ENCODE measurements around the gene C8A.

The C8A gene

DNA sequence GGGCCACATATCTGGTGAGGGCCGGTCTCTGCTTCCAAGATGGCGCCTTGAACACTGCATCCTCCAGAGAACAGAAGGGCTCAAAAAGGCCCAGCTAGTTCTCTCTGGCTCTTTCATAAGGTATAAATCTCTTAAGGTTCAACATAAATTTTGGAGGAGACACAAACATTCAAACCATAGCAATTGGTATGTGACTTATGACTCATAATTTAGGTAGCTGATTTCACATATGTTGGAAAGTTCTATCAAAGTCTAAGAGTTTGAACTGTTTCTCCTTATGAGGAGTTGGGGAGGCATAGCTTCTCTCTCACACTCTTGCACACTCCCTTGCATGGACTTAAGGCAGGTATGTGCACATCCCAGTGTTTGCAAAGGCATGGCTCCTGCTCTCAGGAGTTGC lies 30.3 kb upstream of the C8A start:
- H3K4me3 ChIP-seq (ENCODE audit: low read length) = no peak overlapping the region
- H3K9ac ChIP-seq (ENCODE audit: low read depth, low read length) = no peak overlapping the region
- peaks cover 24% of the 10 kb centered on the region for H3K27me3 ChIP-seq (ENCODE audit: control insufficient read depth, insufficient read depth, low read length)
- H3K9me3 ChIP-seq (replicated peaks; ENCODE audit: low read length) = no peaks in the 10 kb centered on the region
- no peak overlapping the region for H3K4me2 ChIP-seq (ENCODE audit: low read length)
- H3K36me3 ChIP-seq (ENCODE audit: insufficient read depth, low read length) = no peaks in the 10 kb centered on the region
- H3K4me1 ChIP-seq (ENCODE audit: control insufficient read depth, insufficient read depth, low read length) = peaks cover 3% of the 10 kb centered on the region

GRCh38 chr1:56824938-56825337 lies 29.7 kb upstream of the C8A start:
- H3K9me3 ChIP-seq (replicated peaks; ENCODE audit: low read length) = no peaks in the 10 kb centered on the region
- peaks cover 3% of the 10 kb centered on the region for H3K4me1 ChIP-seq (ENCODE audit: control insufficient read depth, insufficient read depth, low read length)
- H3K36me3 ChIP-seq (ENCODE audit: insufficient read depth, low read length) = no peaks in the 10 kb centered on the region
- H3K4me2 ChIP-seq (ENCODE audit: low read length) = no peak overlapping the region
- no peak overlapping the region for H3K4me3 ChIP-seq (ENCODE audit: low read length)
- H3K9ac ChIP-seq (ENCODE audit: low read depth, low read length) = no peak overlapping the region
- H3K27me3 ChIP-seq (ENCODE audit: control insufficient read depth, insufficient read depth, low read length) = peaks cover 23% of the 10 kb centered on the region

DNA sequence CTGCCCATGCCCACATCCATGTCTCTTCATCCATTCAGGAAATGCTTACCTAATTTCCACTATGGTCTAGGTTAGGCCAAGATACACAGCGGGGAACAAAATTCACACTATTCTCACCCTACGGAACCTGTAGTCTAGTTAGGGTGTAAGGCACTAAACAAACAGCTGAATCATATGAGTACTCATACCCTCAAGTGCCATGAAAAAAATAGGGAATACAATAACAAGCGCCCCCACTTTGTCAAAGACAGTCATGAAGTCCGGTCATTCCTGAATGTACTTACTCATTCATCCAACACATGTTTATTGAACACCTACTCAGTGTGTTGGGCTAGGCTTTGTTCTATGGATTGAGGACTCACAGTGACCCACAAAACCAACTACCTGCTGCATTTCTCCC lies 29.2 kb upstream of the C8A start:
- Histone ChIP-seq H3K9ac (ENCODE audit: low read depth, low read length) (no peak overlapping the region), H3K27me3 (ENCODE audit: control insufficient read depth, insufficient read depth, low read length) (peaks cover 23% of the 10 kb centered on the region), H3K4me2 (ENCODE audit: low read length) (no peak overlapping the region), H3K36me3 (ENCODE audit: insufficient read depth, low read length) (no peaks in the 10 kb centered on the region), H3K9me3 (replicated peaks; ENCODE audit: low read length) (no peaks in the 10 kb centered on the region), H3K4me1 (ENCODE audit: control insufficient read depth, insufficient read depth, low read length) (peaks cover 3% of the 10 kb centered on the region), H3K4me3 (ENCODE audit: low read length) (no peak overlapping the region)

DNA sequence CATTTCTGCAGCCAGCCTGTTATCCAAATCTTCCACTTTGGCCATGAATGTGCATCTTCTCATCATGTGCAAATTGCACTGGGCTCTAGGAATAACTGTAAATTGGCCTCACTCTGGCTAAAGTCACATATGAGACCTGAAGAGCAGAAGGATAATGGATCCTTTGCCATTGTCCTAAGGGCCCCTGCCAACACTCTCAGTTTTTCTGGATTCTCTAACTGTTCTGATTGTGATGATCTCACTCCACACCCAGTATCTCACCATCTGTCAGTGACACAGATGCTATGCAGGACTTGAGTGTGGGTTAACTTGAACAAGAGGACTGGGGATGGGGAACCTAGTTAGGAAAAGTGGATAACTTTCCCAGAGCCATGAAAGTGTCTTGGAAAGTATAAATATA lies 26.9 kb upstream of the C8A start:
- no peaks in the 10 kb centered on the region for H3K9me3 ChIP-seq (replicated peaks; ENCODE audit: low read length)
- H3K4me3 ChIP-seq (ENCODE audit: low read length) = no peak overlapping the region
- peaks cover 19% of the 10 kb centered on the region for H3K27me3 ChIP-seq (ENCODE audit: control insufficient read depth, insufficient read depth, low read length)
- no peak overlapping the region for H3K9ac ChIP-seq (ENCODE audit: low read depth, low read length)
- H3K4me2 ChIP-seq (ENCODE audit: low read length) = no peak overlapping the region
- H3K4me1 ChIP-seq (ENCODE audit: control insufficient read depth, insufficient read depth, low read length) = peaks cover 6% of the 10 kb centered on the region
- no peaks in the 10 kb centered on the region for H3K36me3 ChIP-seq (ENCODE audit: insufficient read depth, low read length)

DNA sequence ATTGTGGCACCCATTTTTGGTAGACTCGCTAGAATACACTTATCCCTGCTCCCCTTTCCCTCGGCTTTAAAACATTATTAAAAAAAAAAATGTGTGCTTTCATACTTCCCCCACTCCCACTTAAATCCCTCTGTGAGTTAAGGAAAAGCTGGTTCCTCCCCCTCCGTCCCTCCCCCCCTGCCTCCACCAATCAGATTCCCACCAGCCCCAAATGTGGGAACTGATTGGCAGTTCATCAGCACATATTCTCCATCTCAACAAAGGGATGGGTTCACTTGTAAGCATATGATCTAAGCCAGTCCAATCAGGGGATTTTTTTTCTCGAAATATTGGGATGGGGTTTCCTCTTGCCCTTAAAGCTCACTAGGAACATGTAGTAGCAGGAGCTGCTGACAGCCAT lies 24.5 kb upstream of the C8A start:
- H3K36me3 ChIP-seq (ENCODE audit: insufficient read depth, low read length) = no peaks in the 10 kb centered on the region
- no peak overlapping the region for H3K4me2 ChIP-seq (ENCODE audit: low read length)
- H3K4me1 ChIP-seq (ENCODE audit: control insufficient read depth, insufficient read depth, low read length) = peaks cover 12% of the 10 kb centered on the region
- no peaks in the 10 kb centered on the region for H3K9me3 ChIP-seq (replicated peaks; ENCODE audit: low read length)
- H3K27me3 ChIP-seq (ENCODE audit: control insufficient read depth, insufficient read depth, low read length) = peaks cover 8% of the 10 kb centered on the region
- H3K9ac ChIP-seq (ENCODE audit: low read depth, low read length) = no peak overlapping the region
- H3K4me3 ChIP-seq (ENCODE audit: low read length) = no peak overlapping the region

DNA sequence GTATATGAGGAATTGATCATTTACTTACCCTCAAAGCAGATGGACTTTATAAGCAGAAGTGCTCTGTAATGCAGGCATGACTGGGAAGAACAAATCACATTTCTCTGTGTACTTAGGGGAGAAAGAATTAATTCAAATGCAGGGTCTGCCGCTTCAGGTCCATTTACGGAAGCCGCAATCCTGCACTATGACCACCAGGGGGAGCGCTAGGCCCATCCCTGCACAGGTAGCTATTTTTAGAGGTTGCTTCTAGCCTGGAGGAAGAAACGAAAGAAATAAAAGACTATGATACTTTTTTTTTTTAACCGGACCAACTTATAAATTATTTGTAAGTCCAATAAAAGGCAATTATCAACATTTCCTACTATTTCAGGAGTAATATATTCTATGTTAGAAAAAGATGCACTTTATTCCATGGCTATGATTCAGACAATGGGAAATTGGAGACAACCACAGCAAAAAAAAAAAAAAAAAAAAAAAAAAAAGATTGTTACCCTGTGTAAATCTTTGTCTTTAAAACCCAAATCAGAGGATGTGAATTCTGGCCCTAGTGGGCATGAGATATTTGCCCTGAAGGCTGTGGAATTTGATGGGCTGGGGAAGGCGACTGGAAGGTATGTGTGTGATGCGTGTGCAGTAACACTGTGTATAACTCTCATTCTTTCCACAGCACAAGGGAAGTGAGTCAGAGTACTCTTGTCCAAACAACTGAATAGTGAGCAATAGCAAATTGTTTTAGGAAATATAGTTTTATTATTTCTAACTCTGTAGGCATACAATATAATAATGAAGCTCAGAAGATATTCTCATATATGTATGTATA lies 22.5 kb upstream of the C8A start:
- Histone ChIP-seq H3K4me1 (ENCODE audit: control insufficient read depth, insufficient read depth, low read length) (peaks cover 12% of the 10 kb centered on the region), H3K27me3 (ENCODE audit: control insufficient read depth, insufficient read depth, low read length) (peaks cover 8% of the 10 kb centered on the region), H3K9me3 (replicated peaks; ENCODE audit: low read length) (no peaks in the 10 kb centered on the region), H3K36me3 (ENCODE audit: insufficient read depth, low read length) (no peaks in the 10 kb centered on the region), H3K9ac (ENCODE audit: low read depth, low read length) (peak overlapping the region; percentile 76), H3K4me3 (ENCODE audit: low read length) (peak overlapping the region; percentile 28), H3K4me2 (ENCODE audit: low read length) (peak overlapping the region; percentile 68)

DNA sequence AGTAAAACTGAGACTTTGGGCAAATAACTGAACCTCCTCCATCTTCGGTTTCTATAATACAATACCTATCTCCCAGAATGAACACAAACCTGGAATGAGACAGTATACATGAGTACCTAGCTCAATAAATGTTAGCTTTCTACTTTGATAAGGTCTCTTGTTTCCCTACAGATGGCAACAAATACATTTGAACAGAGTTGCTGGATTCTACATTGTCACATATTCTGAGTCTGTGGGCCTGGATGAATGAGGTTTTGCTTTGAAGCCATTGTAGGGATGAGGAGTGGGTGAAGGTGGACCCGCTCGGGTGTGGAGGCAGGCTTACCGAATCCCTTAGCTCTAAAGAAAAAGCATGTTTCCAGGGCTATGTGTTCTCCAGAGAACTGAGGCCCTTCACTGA lies 21.5 kb upstream of the C8A start:
- Histone ChIP-seq H3K36me3 (ENCODE audit: insufficient read depth, low read length) (no peaks in the 10 kb centered on the region), H3K9ac (ENCODE audit: low read depth, low read length) (no peak overlapping the region), H3K9me3 (replicated peaks; ENCODE audit: low read length) (no peaks in the 10 kb centered on the region), H3K4me2 (ENCODE audit: low read length) (no peak overlapping the region), H3K27me3 (ENCODE audit: control insufficient read depth, insufficient read depth, low read length) (peaks cover 8% of the 10 kb centered on the region), H3K4me3 (ENCODE audit: low read length) (no peak overlapping the region), H3K4me1 (ENCODE audit: control insufficient read depth, insufficient read depth, low read length) (peaks cover 12% of the 10 kb centered on the region)

GRCh38 chr1:56834137-56834900 lies 20.3 kb upstream of the C8A start:
- Histone ChIP-seq H3K9ac (ENCODE audit: low read depth, low read length) (no peak overlapping the region), H3K27me3 (ENCODE audit: control insufficient read depth, insufficient read depth, low read length) (no peaks in the 10 kb centered on the region), H3K4me3 (ENCODE audit: low read length) (no peak overlapping the region), H3K4me1 (ENCODE audit: control insufficient read depth, insufficient read depth, low read length) (peaks cover 19% of the 10 kb centered on the region), H3K9me3 (replicated peaks; ENCODE audit: low read length) (no peaks in the 10 kb centered on the region), H3K36me3 (ENCODE audit: insufficient read depth, low read length) (no peaks in the 10 kb centered on the region), H3K4me2 (ENCODE audit: low read length) (no peak overlapping the region)

DNA sequence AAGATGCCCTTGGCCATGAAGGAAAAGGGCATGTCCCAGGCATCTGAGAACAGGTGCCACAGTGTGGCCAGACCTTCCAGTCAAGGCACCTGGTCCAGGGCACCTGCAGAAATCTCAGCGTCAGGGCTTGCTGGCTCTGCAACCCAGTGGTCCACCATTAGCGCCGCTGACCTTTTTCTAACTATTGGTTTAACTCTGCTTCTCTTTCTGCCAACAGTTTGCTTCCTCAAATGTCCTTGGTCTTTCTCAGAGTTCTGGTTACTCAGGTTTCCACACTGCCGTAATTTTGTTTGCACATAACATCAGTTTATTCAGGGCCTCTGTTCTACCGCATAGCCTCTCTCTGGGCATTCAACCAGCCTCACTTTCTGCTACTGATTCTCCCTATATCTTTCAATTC lies 18.9 kb upstream of the C8A start:
- H3K9ac ChIP-seq (ENCODE audit: low read depth, low read length) = no peak overlapping the region
- peaks cover 19% of the 10 kb centered on the region for H3K4me1 ChIP-seq (ENCODE audit: control insufficient read depth, insufficient read depth, low read length)
- no peak overlapping the region for H3K4me3 ChIP-seq (ENCODE audit: low read length)
- no peaks in the 10 kb centered on the region for H3K27me3 ChIP-seq (ENCODE audit: control insufficient read depth, insufficient read depth, low read length)
- no peak overlapping the region for H3K4me2 ChIP-seq (ENCODE audit: low read length)
- H3K9me3 ChIP-seq (replicated peaks; ENCODE audit: low read length) = no peaks in the 10 kb centered on the region
- H3K36me3 ChIP-seq (ENCODE audit: insufficient read depth, low read length) = no peaks in the 10 kb centered on the region

DNA sequence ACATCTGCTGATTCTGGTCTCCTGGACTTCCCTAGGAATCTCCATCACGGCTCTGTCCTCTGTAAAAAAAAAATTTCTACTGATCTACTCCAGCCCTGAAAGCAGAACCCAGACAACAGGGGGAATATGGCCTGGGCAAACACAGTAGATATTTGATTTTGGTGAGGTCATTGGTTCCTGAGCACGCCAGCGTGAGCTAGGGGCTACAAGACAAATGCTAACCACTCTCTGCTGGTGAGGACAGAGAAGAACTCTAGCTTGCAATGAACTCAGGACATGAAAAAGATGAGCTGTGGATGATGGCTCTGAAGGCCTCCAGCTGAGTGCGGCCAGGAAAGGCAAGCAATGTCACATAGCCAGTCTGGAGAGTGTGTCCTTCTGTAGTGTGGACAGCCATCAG lies 18.2 kb upstream of the C8A start:
- Histone ChIP-seq H3K9ac (ENCODE audit: low read depth, low read length) (no peak overlapping the region), H3K27me3 (ENCODE audit: control insufficient read depth, insufficient read depth, low read length) (no peaks in the 10 kb centered on the region), H3K4me2 (ENCODE audit: low read length) (no peak overlapping the region)

DNA sequence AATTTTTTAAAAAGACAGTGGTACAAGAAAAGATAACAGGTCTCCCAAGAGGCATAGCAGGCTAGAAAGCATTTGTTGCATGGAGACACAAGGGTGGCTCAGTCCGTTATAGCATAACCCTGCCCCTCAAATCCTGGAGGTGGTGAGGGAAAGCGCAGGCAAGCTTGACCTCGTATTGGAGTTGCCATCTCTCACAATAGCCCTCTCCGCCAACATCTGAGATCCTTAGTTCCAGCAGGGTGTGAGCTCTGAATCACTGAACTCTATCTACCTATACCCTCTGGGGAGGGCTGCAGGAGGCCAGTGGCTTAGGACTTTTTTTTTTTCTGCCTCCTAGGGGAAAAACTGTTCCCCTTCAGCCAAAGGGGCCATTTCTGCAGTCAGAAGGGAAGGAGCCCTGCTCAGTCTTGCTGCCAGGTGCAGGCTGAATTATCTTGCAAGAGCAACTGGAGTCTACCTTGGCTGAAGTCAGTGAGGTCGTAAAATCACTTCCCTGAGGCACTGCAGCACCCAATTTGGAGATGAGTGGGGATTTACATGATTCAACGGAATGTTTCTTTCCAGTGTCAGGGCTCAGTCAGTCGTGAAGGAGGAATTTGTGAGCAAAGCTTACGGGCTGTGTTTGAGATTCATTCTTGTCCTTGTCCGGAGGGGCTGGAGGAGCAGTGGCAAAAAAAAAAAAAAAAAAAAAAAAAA lies 17.2 kb upstream of the C8A start:
- H3K9me3 ChIP-seq (replicated peaks; ENCODE audit: low read length) = no peaks in the 10 kb centered on the region
- no peak overlapping the region for H3K4me2 ChIP-seq (ENCODE audit: low read length)
- peaks cover 15% of the 10 kb centered on the region for H3K4me1 ChIP-seq (ENCODE audit: control insufficient read depth, insufficient read depth, low read length)
- H3K27me3 ChIP-seq (ENCODE audit: control insufficient read depth, insufficient read depth, low read length) = no peaks in the 10 kb centered on the region
- H3K4me3 ChIP-seq (ENCODE audit: low read length) = no peak overlapping the region
- no peak overlapping the region for H3K9ac ChIP-seq (ENCODE audit: low read depth, low read length)
- no peaks in the 10 kb centered on the region for H3K36me3 ChIP-seq (ENCODE audit: insufficient read depth, low read length)

More for the DNA sequence above, 18.2 kb upstream of the C8A start:
- Histone ChIP-seq H3K36me3 (ENCODE audit: insufficient read depth, low read length) (no peaks in the 10 kb centered on the region), H3K4me1 (ENCODE audit: control insufficient read depth, insufficient read depth, low read length) (peaks cover 19% of the 10 kb centered on the region), H3K9me3 (replicated peaks; ENCODE audit: low read length) (no peaks in the 10 kb centered on the region), H3K4me3 (ENCODE audit: low read length) (no peak overlapping the region)
